Uterus (tissue), 4 donors: ENCODE data around the gene MYBBP1A. TPM values are rescaled to one million over a fixed set of nuclear protein-coding genes. Genes with fewer than 3 reads are reported as not detected.

Source experiments
- DNase-seq, 2 donors: peaks; one replicate each; pipeline ENCODE4 v3.0.0-alpha.2; 2019 to 2020
- H3K27ac ChIP-seq, 2 donors: fragments of 200-600 bp; sonication (generic); 1 replicate in 1 of 2; 2 replicates in 1 of 2; pipeline ENCODE4 v1.5.1; 2016 to 2018
- H3K27me3 ChIP-seq, 2 donors: fragments of 200-600 bp; sonication (generic); one replicate each; pipeline ENCODE4 v1.5.1; 2018 to 2019; ENCODE audit warnings: control low read depth in 1 of 2
- H3K36me3 ChIP-seq, 2 donors: fragments of 200-600 bp; sonication (generic); one replicate each; pipeline ENCODE4 v1.5.1; 2019; ENCODE audit warnings: control low read depth in 1 of 2
- H3K4me1 ChIP-seq, 2 donors: fragments of 200-600 bp; sonication (generic); one replicate each; pipeline ENCODE4 v1.5.1; 2018 to 2019; ENCODE audit warnings: control low read depth in 1 of 2
- H3K4me3 ChIP-seq, 2 donors: fragments of 200-600 bp; sonication (generic); 1 replicate in 1 of 2; 2 replicates in 1 of 2; pipeline ENCODE4 v1.5.1; 2018 to 2019; ENCODE audit warnings: mild to moderate bottlenecking in 1 of 2
- H3K9me3 ChIP-seq, 2 donors: fragments of 200-600 bp; sonication (generic); one replicate each; pipeline ENCODE4 v1.5.1; 2019; ENCODE audit warnings: control low read depth in 1 of 2
- POLR2A ChIP-seq, 2 donors: fragments of 450-650 bp; IDR thresholded peaks; one replicate each; pipeline ENCODE4 v1.6.1; 2016; ENCODE audit warnings: antibody characterized with exemption in 2 of 2, mild to moderate bottlenecking in 1 of 2, moderate library complexity in 1 of 2
- intact Hi-C: fragments of 100-400 bp; cut with DNase I; formaldehyde crosslinking; loops from one replicate; pipeline ENCODE4 v1.15.1; 2023; ENCODE audit warnings: low total_unique reads
- total RNA-seq, 4 donors: library from RNA; depleted of rRNA in 3 of 4; stranded (reverse); fragments of >200 nt in 3 of 4; gene quantifications; one replicate each; pipeline versions ENCODE4 v1.1.0 to v1.2.4, GENCODE V29; 2014 to 2023
- TF ChIP-seq, protein P1 (sequence below), 4 experiments: fragments of 200-600 bp in 2 of 4; fragments of 450-650 bp in 2 of 4; sonication (generic) in 2 of 4; IDR thresholded peaks; one replicate each; pipeline ENCODE4 v1.5.1; 2016 to 2019; ENCODE audit warnings: antibody characterized with exemption in 4 of 4, mild to moderate bottlenecking in 2 of 4, moderate library complexity in 1 of 4
- donor health status: DM: yes; HTN: yes; CAD: no.

The MYBBP1A gene
- total RNA-seq, 4 donors from 2014 or later, result 10.9 to 64.7 (median 25.2) TPM

DNA sequence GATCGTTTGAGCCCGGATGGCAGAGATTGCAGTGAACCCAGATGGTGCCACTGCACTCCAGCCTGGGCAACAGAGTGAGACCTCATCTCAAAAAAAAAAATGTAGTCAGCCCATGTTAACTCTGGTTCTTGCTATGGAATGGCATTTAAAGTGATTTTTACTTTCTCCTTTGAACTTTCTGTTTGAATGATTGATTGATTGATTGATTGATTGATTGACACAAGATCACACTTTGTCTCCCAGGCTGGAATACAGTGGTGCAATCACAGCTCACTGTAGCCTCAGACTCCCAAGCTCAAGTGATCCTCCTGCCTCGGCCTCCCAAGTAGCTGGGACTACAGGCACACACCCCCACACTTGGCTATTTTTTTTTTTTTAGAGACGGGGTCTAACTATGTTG lies 46.1 kb upstream of the MYBBP1A start:
- no peaks in the 10 kb centered on the region for H3K36me3 ChIP-seq
- intact Hi-C loops, result no loop called here
- no peak for TF ChIP-seq POLR2A (IDR thresholded peaks at IDR 0.05)
- TF ChIP-seq, protein P1, sequence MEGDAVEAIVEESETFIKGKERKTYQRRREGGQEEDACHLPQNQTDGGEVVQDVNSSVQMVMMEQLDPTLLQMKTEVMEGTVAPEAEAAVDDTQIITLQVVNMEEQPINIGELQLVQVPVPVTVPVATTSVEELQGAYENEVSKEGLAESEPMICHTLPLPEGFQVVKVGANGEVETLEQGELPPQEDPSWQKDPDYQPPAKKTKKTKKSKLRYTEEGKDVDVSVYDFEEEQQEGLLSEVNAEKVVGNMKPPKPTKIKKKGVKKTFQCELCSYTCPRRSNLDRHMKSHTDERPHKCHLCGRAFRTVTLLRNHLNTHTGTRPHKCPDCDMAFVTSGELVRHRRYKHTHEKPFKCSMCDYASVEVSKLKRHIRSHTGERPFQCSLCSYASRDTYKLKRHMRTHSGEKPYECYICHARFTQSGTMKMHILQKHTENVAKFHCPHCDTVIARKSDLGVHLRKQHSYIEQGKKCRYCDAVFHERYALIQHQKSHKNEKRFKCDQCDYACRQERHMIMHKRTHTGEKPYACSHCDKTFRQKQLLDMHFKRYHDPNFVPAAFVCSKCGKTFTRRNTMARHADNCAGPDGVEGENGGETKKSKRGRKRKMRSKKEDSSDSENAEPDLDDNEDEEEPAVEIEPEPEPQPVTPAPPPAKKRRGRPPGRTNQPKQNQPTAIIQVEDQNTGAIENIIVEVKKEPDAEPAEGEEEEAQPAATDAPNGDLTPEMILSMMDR (IDR thresholded peaks at IDR 0.05), result no peak
- H3K4me1 ChIP-seq, result peaks cover 0 to 16% of the 10 kb centered on the region in 2 donors
- H3K27me3 ChIP-seq, result no peaks in the 10 kb centered on the region
- DNase-seq, result no peak
- H3K9me3 ChIP-seq, result no peaks in the 10 kb centered on the region
- no peak overlapping the region for H3K4me3 ChIP-seq
- H3K27ac ChIP-seq, result no peak overlapping the region

DNA sequence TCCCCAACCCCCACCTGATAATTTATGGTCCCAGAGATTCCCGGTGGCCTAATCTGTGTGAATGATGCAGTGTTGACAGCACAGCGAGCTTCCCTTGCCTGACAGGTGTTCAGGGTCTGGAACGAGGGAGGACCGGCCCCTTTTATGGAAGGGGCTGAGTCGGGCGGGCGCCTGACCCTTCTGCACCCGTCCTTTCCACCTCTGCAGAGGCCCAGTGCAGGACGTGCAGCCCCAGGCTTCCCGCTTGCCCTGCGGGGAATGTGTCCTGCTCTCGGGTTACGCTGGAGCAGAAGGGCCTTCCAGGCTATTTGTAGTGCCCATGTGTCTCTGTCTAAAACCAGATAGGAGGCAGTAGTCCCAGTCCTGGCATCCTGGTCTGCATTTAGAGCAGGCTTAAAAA lies 45.4 kb upstream of the MYBBP1A start:
- Histone ChIP-seq H3K27ac (peak overlapping the region; percentile 66 to 67), H3K36me3 (no peaks in the 10 kb centered on the region), H3K4me1 (peaks cover 0 to 16% of the 10 kb centered on the region in 2 donors), H3K27me3 (no peaks in the 10 kb centered on the region), H3K4me3 (no peak overlapping the region), H3K9me3 (no peaks in the 10 kb centered on the region)
- intact Hi-C loops, result no loop called here
- no peak for DNase-seq
- TF ChIP-seq, protein P1 (IDR thresholded peaks at IDR 0.05), result no peak
- no peak for TF ChIP-seq POLR2A (IDR thresholded peaks at IDR 0.05)

DNA sequence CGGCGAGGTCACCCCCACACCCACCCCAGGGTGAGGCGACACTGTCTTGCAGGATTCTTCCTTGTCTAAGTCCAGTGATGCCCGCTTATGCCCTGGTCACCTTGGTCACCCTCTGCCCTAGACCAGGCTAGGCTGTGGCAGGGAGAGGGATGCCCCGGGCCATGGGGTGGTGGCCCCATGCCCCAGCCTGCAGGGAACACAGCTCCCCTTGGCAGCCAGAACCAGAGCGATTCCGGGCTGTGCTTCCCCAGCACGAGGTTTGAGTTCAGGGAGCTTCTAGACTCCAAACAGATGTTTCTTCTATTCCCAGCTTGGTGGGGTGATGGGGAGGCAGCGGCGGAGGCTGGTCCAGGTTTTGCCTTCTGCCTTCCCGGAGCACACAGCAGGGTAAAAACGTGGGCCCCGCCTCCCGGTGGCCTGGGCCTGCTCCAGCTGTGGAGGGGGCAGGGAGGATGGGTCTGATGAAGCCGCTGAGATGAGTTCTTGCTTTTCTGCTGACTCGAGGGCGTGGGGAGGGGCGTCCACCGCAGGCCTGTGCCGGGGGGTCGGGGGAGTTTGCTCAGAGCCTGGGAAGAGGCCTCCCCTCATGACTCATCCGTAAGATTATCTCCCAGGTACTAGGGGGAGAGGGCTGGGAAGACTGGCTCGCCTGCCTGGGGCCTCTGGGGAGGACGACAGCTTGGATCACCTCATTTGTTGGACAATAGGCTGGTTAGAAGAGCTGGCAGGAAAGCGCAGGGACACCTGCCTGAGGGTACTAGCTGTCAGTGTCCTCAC lies 44.5 kb upstream of the MYBBP1A start:
- peak; percentile 74 to 87 for DNase-seq
- TF ChIP-seq, protein P1 (IDR thresholded peaks at IDR 0.05), result no peak
- no peak for TF ChIP-seq POLR2A (IDR thresholded peaks at IDR 0.05)
- Histone ChIP-seq H3K4me3 (no peak overlapping the region), H3K4me1 (peaks cover 0 to 16% of the 10 kb centered on the region in 2 donors), H3K27ac (peak overlapping the region; percentile 66 to 67), H3K27me3 (no peaks in the 10 kb centered on the region), H3K36me3 (no peaks in the 10 kb centered on the region), H3K9me3 (no peaks in the 10 kb centered on the region)
- intact Hi-C loops, result no loop called here

DNA sequence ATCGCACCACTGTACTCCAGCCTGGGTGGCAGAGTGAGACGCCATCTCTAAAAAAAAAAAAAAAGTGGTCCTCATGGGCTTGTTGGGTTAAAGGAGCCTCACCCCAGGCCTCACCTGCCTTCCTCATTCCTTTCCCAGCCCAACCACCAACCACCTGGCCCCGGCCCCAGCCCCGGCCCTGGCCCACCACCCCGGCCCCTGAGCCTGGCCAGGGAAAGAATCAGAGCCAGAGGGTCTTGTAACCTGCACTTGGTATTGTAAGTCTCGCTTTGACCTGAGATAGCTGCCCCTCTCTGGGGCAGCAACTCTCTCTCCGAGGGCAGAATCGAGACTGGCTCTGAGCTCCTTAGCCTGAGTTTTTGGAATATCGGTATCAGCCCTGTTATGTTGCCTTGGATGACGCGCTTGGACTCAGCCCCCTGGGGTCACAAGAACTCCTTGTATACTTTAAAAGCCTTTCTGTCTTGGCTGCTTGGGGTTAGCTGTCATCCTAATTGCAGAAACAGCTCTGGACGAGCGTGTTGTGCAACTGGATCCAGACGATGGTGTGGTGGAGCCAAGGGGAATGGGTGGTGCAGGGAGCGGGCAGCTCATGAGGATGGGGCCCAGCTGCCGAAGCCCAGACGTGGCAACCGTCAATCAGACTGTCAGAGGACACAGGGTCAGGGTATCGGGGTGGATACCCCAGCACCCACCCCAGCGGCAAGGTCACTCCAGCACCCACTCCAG lies 43.8 kb upstream of the MYBBP1A start:
- Histone ChIP-seq H3K9me3 (no peaks in the 10 kb centered on the region), H3K4me3 (no peak overlapping the region), H3K27me3 (no peaks in the 10 kb centered on the region), H3K36me3 (no peaks in the 10 kb centered on the region), H3K4me1 (peaks cover 0 to 16% of the 10 kb centered on the region in 2 donors), H3K27ac (peak overlapping the region; percentile 66 to 67)
- peak; percentile 55 to 74 for DNase-seq
- intact Hi-C loops, result no loop called here
- no peak for TF ChIP-seq POLR2A (IDR thresholded peaks at IDR 0.05)
- TF ChIP-seq, protein P1 (IDR thresholded peaks at IDR 0.05), result no peak

DNA sequence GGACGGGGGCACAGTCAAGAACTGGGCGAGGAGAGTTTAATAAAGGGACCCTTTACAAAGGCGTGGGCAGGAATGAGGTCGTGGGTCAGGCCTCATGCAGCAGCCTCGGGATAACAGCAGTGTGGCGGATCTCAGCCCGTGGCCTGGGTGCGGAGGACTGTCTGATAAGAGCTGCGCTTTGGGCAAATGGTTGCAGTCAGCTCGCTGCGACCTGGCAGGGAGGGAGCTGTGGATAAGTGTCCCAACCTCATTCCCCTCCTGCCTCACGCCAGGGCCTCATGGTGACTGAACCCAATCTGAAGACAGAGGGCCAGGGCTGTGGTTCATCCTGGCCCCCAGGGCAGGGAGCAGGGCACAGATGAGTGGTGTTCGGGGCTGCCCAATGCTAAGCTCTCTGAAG lies 42.8 kb upstream of the MYBBP1A start:
- H3K27ac ChIP-seq, result no peak overlapping the region
- no peak overlapping the region for H3K4me3 ChIP-seq
- TF ChIP-seq POLR2A (IDR thresholded peaks at IDR 0.05), result no peak
- TF ChIP-seq, protein P1 (IDR thresholded peaks at IDR 0.05), result no peak
- DNase-seq, result no peak
- H3K4me1 ChIP-seq, result peaks cover 0 to 16% of the 10 kb centered on the region in 2 donors
- intact Hi-C loops, result no loop called here
- H3K36me3 ChIP-seq, result no peaks in the 10 kb centered on the region
- H3K9me3 ChIP-seq, result no peaks in the 10 kb centered on the region
- no peaks in the 10 kb centered on the region for H3K27me3 ChIP-seq
